ENCODE data around the gene SYNGR4.

The SYNGR4 gene

DNA sequence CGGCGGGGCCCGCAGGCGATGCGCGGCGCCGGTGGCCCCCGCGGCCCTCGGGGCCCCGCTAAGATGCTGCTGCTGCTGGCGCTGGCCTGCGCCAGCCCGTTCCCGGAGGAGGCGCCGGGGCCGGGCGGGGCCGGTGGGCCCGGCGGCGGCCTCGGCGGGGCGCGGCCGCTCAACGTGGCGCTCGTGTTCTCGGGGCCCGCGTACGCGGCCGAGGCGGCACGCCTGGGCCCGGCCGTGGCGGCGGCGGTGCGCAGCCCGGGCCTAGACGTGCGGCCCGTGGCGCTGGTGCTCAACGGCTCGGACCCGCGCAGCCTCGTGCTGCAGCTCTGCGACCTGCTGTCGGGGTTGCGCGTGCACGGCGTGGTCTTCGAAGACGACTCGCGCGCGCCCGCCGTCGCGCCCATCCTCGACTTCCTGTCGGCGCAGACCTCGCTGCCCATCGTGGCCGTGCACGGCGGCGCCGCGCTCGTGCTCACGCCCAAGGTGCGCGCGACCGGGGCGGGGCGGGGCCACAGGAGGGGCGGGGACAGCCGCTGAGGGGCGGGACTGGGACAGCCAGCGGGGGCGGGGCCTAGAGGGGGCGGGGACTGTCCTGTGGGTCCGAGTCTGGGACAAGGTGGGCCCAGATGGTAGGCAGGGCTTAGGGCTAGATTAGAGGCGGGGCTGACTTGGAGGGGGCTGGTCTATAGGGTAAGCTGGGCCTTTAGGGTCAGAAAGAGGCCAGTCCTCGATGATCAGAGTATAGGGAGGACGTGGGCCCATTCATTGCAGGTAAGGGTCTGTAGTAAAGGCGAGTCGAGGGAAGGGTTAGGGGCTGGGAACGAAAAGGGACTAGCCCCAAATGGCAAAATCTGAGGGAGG lies 34.4 kb downstream of the SYNGR4 start:
- H3K36me3 ChIP-seq (ENCODE audit: control insufficient read depth in 1 of 2, insufficient read depth in 2 of 2, low read length in 2 of 2), result no peaks in the 10 kb centered on the region
- H3K4me1 ChIP-seq (ENCODE audit: control insufficient read depth in 1 of 2, insufficient read depth in 2 of 2, low read length in 2 of 2), result peaks cover 0 to 8% of the 10 kb centered on the region in 2 donors
- no peaks in the 10 kb centered on the region for H3K9me3 ChIP-seq (ENCODE audit: control insufficient read depth in 1 of 2, low read length in 2 of 2)
- peak overlapping the region; percentile 30 to 45 for H3K4me3 ChIP-seq (ENCODE audit: low read depth in 1 of 2, low read length in 2 of 2)
- no peak overlapping the region for H3K27ac ChIP-seq (ENCODE audit: low read length)
- peaks cover 44% of the 10 kb centered on the region for H3K27me3 ChIP-seq (ENCODE audit: low read depth, low read length)

- H3K4me3 ChIP-seq (ENCODE audit: low read depth in 1 of 2, low read length in 2 of 2), result no peak overlapping the region
- H3K4me1 ChIP-seq (ENCODE audit: control insufficient read depth in 1 of 2, insufficient read depth in 2 of 2, low read length in 2 of 2), result no peaks in the 10 kb centered on the region
- H3K27me3 ChIP-seq (ENCODE audit: low read depth, low read length), result peaks cover 29% of the 10 kb centered on the region
- no peaks in the 10 kb centered on the region for H3K9me3 ChIP-seq (ENCODE audit: control insufficient read depth in 1 of 2, low read length in 2 of 2)
- H3K36me3 ChIP-seq (ENCODE audit: control insufficient read depth in 1 of 2, insufficient read depth in 2 of 2, low read length in 2 of 2), result no peaks in the 10 kb centered on the region
- no peak overlapping the region for H3K27ac ChIP-seq (ENCODE audit: low read length)
These were observed 36.0 kb downstream of the SYNGR4 start for GRCh38 chr19:48400018-48400742.

DNA sequence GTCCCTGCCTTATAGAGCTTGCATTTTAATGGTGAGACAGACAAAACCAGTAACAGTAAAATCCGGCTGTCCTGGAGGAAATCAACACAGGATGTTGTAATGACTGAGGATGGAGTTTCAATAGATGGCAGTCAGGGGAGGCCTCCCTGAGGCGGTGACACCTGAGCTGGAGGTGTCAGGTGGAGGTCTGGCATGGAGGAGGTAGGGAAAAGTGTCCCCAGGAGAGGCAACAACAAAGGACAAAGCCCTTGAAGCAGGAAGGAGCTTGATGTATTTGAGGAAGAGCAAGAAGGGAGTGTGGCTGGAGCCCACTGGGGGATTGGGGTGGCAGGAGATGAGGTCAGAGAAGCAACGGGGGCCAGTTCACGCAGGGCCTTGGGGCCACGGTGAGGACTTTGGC lies 37.1 kb downstream of the SYNGR4 start:
- no peak overlapping the region for H3K4me3 ChIP-seq (ENCODE audit: low read depth in 1 of 2, low read length in 2 of 2)
- peaks cover 18% of the 10 kb centered on the region for H3K27me3 ChIP-seq (ENCODE audit: low read depth, low read length)
- no peaks in the 10 kb centered on the region for H3K36me3 ChIP-seq (ENCODE audit: control insufficient read depth in 1 of 2, insufficient read depth in 2 of 2, low read length in 2 of 2)

DNA sequence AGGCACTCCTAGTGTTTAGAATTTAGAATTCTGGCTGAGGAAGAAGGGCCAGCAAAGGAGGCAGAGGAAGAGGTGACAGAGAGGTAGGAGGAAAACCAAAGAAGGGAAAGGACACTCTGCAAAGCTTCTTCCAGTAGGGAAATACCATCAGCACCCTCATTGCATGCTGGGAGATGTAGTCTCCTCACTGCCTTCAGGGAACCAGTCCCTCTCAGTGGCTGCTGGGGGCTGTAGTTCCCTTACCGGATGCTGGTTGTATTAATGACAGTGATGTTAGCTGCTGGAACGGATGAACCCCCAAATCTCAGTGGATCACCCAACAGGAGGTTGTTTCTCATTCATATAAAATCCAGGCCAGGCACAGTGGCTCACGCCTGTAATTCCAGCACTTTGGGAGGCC lies 39.4 kb downstream of the SYNGR4 start:
- Histone ChIP-seq H3K27ac (ENCODE audit: low read length) (no peak overlapping the region), H3K9me3 (ENCODE audit: control insufficient read depth in 1 of 2, low read length in 2 of 2) (peaks cover 0 to 5% of the 10 kb centered on the region in 2 donors), H3K27me3 (ENCODE audit: low read depth, low read length) (no peaks in the 10 kb centered on the region), H3K36me3 (ENCODE audit: control insufficient read depth in 1 of 2, insufficient read depth in 2 of 2, low read length in 2 of 2) (no peaks in the 10 kb centered on the region), H3K4me1 (ENCODE audit: control insufficient read depth in 1 of 2, insufficient read depth in 2 of 2, low read length in 2 of 2) (no peaks in the 10 kb centered on the region), H3K4me3 (ENCODE audit: low read depth in 1 of 2, low read length in 2 of 2) (no peak overlapping the region)

More for the DNA sequence above, 37.1 kb downstream of the SYNGR4 start:
- Histone ChIP-seq H3K27ac (ENCODE audit: low read length) (no peak overlapping the region), H3K9me3 (ENCODE audit: control insufficient read depth in 1 of 2, low read length in 2 of 2) (peaks cover 0 to 5% of the 10 kb centered on the region in 2 donors), H3K4me1 (ENCODE audit: control insufficient read depth in 1 of 2, insufficient read depth in 2 of 2, low read length in 2 of 2) (no peaks in the 10 kb centered on the region)

DNA sequence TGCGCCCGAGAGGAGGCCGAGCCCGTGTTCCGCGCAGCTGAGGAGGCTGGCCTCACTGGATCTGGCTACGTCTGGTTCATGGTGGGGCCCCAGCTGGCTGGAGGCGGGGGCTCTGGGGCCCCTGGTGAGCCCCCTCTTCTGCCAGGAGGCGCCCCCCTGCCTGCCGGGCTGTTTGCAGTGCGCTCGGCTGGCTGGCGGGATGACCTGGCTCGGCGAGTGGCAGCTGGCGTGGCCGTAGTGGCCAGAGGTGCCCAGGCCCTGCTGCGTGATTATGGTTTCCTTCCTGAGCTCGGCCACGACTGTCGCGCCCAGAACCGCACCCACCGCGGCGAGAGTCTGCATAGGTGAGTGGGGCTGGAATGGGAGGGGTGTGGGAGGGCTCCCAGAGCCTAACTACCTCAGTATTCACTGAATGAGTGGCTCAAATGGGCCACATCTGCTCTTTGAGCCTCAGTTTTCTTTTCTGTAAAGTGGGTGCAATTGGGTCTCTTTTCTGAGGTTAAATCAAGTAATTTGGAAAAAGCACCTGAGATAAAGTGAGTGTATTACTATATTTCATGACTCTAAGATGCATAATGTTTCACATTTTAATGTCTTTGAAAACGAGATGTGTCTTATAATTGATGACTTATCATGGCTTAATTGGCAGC lies 41.0 kb downstream of the SYNGR4 start:
- Histone ChIP-seq H3K4me1 (ENCODE audit: control insufficient read depth in 1 of 2, insufficient read depth in 2 of 2, low read length in 2 of 2) (no peaks in the 10 kb centered on the region), H3K36me3 (ENCODE audit: control insufficient read depth in 1 of 2, insufficient read depth in 2 of 2, low read length in 2 of 2) (no peaks in the 10 kb centered on the region), H3K27me3 (ENCODE audit: low read depth, low read length) (no peaks in the 10 kb centered on the region), H3K4me3 (ENCODE audit: low read depth in 1 of 2, low read length in 2 of 2) (no peak overlapping the region), H3K27ac (ENCODE audit: low read length) (no peak overlapping the region), H3K9me3 (ENCODE audit: control insufficient read depth in 1 of 2, low read length in 2 of 2) (peaks cover 0 to 5% of the 10 kb centered on the region in 2 donors)

DNA sequence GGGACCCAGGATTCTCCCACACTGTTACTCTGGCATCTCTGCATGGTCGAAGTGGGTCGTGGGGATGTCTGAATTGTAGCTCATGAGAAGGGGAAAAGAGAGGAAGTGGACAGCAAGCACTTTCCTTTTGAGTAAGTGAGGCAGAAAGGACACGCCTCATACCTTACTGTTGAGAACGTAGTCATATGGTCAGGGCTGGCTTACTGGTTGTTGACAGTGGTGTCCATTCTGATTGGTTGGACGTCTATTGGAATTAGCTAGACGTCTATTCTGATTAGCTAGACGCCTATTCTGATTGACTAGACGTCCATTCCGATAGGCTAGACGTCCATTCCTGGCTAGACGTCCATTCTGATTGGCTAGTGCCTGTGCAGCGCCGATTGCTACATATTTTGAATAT lies 41.7 kb downstream of the SYNGR4 start:
- Histone ChIP-seq H3K9me3 (ENCODE audit: control insufficient read depth in 1 of 2, low read length in 2 of 2) (peaks cover 0 to 5% of the 10 kb centered on the region in 2 donors), H3K36me3 (ENCODE audit: control insufficient read depth in 1 of 2, insufficient read depth in 2 of 2, low read length in 2 of 2) (no peaks in the 10 kb centered on the region), H3K4me1 (ENCODE audit: control insufficient read depth in 1 of 2, insufficient read depth in 2 of 2, low read length in 2 of 2) (no peaks in the 10 kb centered on the region), H3K27me3 (ENCODE audit: low read depth, low read length) (no peaks in the 10 kb centered on the region), H3K4me3 (ENCODE audit: low read depth in 1 of 2, low read length in 2 of 2) (no peak overlapping the region), H3K27ac (ENCODE audit: low read length) (no peak overlapping the region)

- peaks cover 7% of the 10 kb centered on the region for H3K27me3 ChIP-seq (ENCODE audit: low read depth, low read length)
- H3K36me3 ChIP-seq (ENCODE audit: control insufficient read depth in 1 of 2, insufficient read depth in 2 of 2, low read length in 2 of 2), result no peaks in the 10 kb centered on the region
- H3K27ac ChIP-seq (ENCODE audit: low read length), result no peak overlapping the region
- H3K4me3 ChIP-seq (ENCODE audit: low read depth in 1 of 2, low read length in 2 of 2), result no peak overlapping the region
- no peaks in the 10 kb centered on the region for H3K9me3 ChIP-seq (ENCODE audit: control insufficient read depth in 1 of 2, low read length in 2 of 2)
- peaks cover 0 to 18% of the 10 kb centered on the region in 2 donors for H3K4me1 ChIP-seq (ENCODE audit: control insufficient read depth in 1 of 2, insufficient read depth in 2 of 2, low read length in 2 of 2)
These were observed 49.9 kb downstream of the SYNGR4 start for GRCh38 chr19:48413879-48414587.

DNA sequence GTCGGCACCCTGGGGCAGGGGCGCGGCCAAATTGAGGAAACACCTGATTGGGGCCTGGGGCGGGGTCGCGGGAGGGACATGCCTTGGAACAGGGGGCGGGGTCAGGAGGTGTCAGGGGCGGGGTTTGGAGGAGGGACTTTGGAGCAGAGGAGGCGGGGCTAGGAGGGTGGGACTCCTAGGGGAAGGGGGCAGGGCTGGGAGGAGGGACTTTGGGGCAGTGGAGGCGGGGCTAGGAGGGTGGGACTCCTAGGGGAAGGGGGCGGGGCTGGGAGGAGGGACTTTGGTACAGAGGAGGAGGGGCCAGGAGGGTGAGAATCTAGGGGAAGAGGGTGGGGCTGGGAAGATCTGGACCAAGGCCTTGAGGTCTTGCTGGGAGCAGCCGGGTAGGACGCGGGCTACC lies 51.2 kb downstream of the SYNGR4 start:
- Histone ChIP-seq H3K27ac (ENCODE audit: low read length) (no peak overlapping the region), H3K4me1 (ENCODE audit: control insufficient read depth in 1 of 2, insufficient read depth in 2 of 2, low read length in 2 of 2) (peaks cover 0 to 18% of the 10 kb centered on the region in 2 donors), H3K9me3 (ENCODE audit: control insufficient read depth in 1 of 2, low read length in 2 of 2) (no peaks in the 10 kb centered on the region), H3K27me3 (ENCODE audit: low read depth, low read length) (peaks cover 7% of the 10 kb centered on the region), H3K4me3 (ENCODE audit: low read depth in 1 of 2, low read length in 2 of 2) (no peak overlapping the region), H3K36me3 (ENCODE audit: control insufficient read depth in 1 of 2, insufficient read depth in 2 of 2, low read length in 2 of 2) (no peaks in the 10 kb centered on the region)

DNA sequence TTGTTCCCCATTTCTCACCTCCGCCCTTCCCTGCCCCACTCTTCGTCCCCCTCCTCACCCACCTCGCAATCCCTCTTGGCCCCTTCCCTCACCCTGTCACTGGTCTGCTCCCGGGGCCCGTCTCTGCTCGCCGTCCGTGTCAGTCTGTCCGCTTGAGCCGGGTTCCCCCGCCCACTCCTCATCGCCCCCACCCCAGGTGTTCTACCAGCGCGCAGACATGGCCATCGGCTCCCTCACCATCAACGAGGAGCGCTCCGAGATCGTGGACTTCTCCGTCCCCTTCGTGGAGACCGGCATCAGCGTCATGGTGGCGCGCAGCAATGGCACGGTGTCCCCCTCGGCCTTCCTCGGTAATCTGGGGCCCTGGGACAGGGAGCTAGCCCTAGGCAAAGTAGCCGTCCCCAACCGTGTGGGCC lies 51.6 kb downstream of the SYNGR4 start:
- H3K4me3 ChIP-seq (ENCODE audit: low read depth in 1 of 2, low read length in 2 of 2), result peak overlapping the region in 1 of 2 donors; percentile 7
- no peaks in the 10 kb centered on the region for H3K36me3 ChIP-seq (ENCODE audit: control insufficient read depth in 1 of 2, insufficient read depth in 2 of 2, low read length in 2 of 2)
- no peaks in the 10 kb centered on the region for H3K9me3 ChIP-seq (ENCODE audit: control insufficient read depth in 1 of 2, low read length in 2 of 2)
- H3K27ac ChIP-seq (ENCODE audit: low read length), result no peak overlapping the region
- H3K27me3 ChIP-seq (ENCODE audit: low read depth, low read length), result peaks cover 7% of the 10 kb centered on the region
- peaks cover 0 to 18% of the 10 kb centered on the region in 2 donors for H3K4me1 ChIP-seq (ENCODE audit: control insufficient read depth in 1 of 2, insufficient read depth in 2 of 2, low read length in 2 of 2)

- Histone ChIP-seq H3K27me3 (ENCODE audit: low read depth, low read length) (peaks cover 7% of the 10 kb centered on the region), H3K4me3 (ENCODE audit: low read depth in 1 of 2, low read length in 2 of 2) (no peak overlapping the region), H3K36me3 (ENCODE audit: control insufficient read depth in 1 of 2, insufficient read depth in 2 of 2, low read length in 2 of 2) (no peaks in the 10 kb centered on the region), H3K9me3 (ENCODE audit: control insufficient read depth in 1 of 2, low read length in 2 of 2) (no peaks in the 10 kb centered on the region), H3K27ac (ENCODE audit: low read length) (no peak overlapping the region), H3K4me1 (ENCODE audit: control insufficient read depth in 1 of 2, insufficient read depth in 2 of 2, low read length in 2 of 2) (peaks cover 0 to 18% of the 10 kb centered on the region in 2 donors)
These were observed 53.3 kb downstream of the SYNGR4 start for GRCh38 chr19:48417421-48417820.

Data from muscle layer of duodenum (tissue), 2 donors.